Cardiac fibroblast (primary cell): ENCODE results near the gene OR2A5.

Experiments used
- DNase-seq, 2 donors: peaks; one replicate each; pipeline versions ENCODE4 v3.0.0 to v3.0.0-alpha.2; 2010; ENCODE audit warnings: low read depth in 2 of 2
- H3K4me3 ChIP-seq, 2 donors: replicated peaks in 1 of 2; 1 replicate in 1 of 2; 2 replicates in 1 of 2; pipeline ENCODE4 v1.5.1; 2011; ENCODE audit warnings: low read depth in 2 of 2, low read length in 2 of 2, mild to moderate bottlenecking in 2 of 2, moderate library complexity in 1 of 2
- CTCF ChIP-seq: IDR thresholded peaks from one replicate; pipeline ENCODE4 v1.5.1; 2011; ENCODE audit warnings: low read depth, mild to moderate bottlenecking, low read length, inconsistent platforms

OR2A5 gene

DNA sequence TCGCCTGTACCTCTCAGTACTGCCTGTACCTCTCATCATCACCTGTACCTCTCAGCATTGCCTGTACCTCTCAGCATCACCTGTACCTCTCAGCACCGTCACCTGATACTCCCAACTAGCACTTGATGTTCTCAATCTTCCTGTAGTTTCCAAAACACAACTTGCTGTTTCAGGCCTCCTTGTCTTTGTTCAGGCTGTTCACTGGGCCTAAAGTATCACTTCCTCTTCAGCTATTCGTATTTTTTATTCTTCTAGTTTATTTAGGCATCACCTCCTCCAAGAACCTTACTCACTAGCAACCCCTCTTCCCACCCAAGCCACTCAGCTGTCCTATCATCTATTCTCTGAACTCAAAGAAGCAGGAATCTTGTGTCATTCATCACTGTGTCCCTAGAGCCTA is 24.5 kb upstream of the OR2A5 start:
- DNase-seq: no peak
- TF ChIP-seq CTCF: no peak
- H3K4me3 ChIP-seq: no peak overlapping the region

DNA sequence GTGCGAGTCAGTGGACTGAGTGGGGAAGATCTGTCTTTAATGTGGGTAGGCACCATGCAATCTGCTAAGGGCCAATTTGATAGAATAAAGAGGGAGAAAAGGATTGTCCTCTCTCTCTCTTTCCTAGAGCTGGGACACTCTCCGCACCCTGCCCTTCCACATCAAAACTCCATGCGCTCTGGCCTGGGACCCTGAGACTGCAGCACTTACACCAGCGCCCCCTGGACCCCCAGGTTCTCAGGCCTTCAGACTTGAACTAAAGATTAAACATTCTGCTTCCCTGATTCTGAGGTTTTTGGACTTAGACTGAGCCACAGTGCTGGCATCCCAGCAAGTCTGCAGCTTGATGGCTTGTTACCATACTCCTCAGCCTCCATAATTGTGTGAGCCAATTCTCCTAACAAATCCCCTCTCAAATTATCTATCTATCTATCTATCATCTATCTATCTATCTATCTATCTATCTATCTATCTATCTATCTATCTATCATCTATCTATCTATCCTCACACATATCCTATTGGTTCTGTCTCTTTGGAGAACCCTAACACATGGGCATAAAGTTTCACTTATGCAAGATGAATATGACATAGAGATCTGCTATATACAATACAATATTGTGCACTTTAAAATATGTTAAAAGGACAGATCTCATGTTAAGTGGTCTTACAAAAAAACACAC is 22.4 kb upstream of the OR2A5 start:
- no peak for TF ChIP-seq CTCF
- H3K4me3 ChIP-seq: no peak overlapping the region
- DNase-seq: no peak

- TF ChIP-seq CTCF: peak; percentile 45
- DNase-seq: peak; percentile 71 to 73
- H3K4me3 ChIP-seq: no peak overlapping the region
Measured at GRCh38 chr7:144027070-144027469, 21.7 kb upstream of the OR2A5 start.

- TF ChIP-seq CTCF: no peak
- peak; percentile 34 to 38 for DNase-seq
- no peak overlapping the region for H3K4me3 ChIP-seq
Measured at GRCh38 chr7:144027974-144028373, 20.8 kb upstream of the OR2A5 start.

DNA sequence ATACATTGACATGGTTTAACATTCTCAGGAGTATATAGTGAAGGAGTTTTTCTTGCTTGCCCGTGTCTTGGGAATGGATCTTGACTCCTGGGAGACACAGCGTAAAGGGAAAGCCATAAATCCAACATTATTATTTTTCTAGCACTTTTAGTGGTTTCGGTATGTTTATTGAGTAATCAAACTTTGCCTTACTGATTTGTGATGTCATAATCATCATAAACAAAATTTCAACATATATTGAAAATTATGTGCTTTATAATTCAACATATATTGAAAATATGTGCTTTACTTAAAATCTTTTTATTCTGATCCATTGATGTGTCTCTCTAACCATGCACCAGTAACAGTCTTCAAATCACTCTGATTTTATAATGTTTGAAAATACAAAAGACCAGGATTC is 20.2 kb upstream of the OR2A5 start:
- no peak for TF ChIP-seq CTCF
- H3K4me3 ChIP-seq: no peak overlapping the region
- no peak for DNase-seq

- TF ChIP-seq CTCF: no peak
- no peak overlapping the region for H3K4me3 ChIP-seq
- DNase-seq: no peak
Measured at GRCh38 chr7:144032516-144032915, 16.2 kb upstream of the OR2A5 start.

- no peak for DNase-seq
- TF ChIP-seq CTCF: no peak
- no peak overlapping the region for H3K4me3 ChIP-seq
Measured at GRCh38 chr7:144032985-144033709, 15.6 kb upstream of the OR2A5 start.
